K562 (cell line): ENCODE data around the gene PITRM1. TPM values are rescaled to one million over a fixed set of nuclear protein-coding genes. Genes with fewer than 3 reads are reported as not detected.

ENCODE experiments used
- ATAC-seq: fragments of 200-7000 bp; cut with Tn5 transposase; 3 replicates; pipeline ENCODE4 v1.9.1; 2020; ENCODE audit warnings: moderate library complexity
- BruUV-seq: library from RNA; stranded (reverse); fragments of 400-500 nt; replicated peaks from 2 replicates; lab custom pipeline; 2021; lab: Mats Ljungman, UMichigan
- CTCF ChIA-PET: fragments of 300-600 bp; formaldehyde crosslinking; extraction: SDS; loops from one replicate; lab custom pipeline; 2021; ENCODE audit warnings: low intra/inter-chr PET ratio; lab: Yijun Ruan, JAX
- POLR2A ChIA-PET: fragments of 300-600, 350-650 bp; sonication (Branson Sonifier 250); formaldehyde crosslinking; extraction: SDS; loops from one replicate; lab custom pipeline; 2021; ENCODE audit warnings: antibody characterized with exemption, inconsistent platforms; lab: Yijun Ruan, JAX
- DNase-seq, 4 experiments: peaks; one replicate each; pipeline versions ENCODE4 v3.0.0 to v3.0.0-alpha.2; 2011 to 2018; ENCODE audit warnings: low spot score in 3 of 4, mixed read lengths in 3 of 4; ENCODE audit errors: extremely low read depth in 1 of 4
- FAIRE-seq: peaks from 2 replicates; lab custom pipeline; 2011; peaks lifted over from hg19 to GRCh38; lab: Jason Lieb, UNC
- H2AFZ ChIP-seq: 2 replicates; pipeline ENCODE4 v1.6.0; 2011; ENCODE audit warnings: low read depth, low read length, control low read depth, inconsistent platforms
- H3K27ac ChIP-seq: fragments of 200-600 bp; 3 replicates; pipeline ENCODE4 v1.8.0; 2011; ENCODE audit warnings: low read depth, mild to moderate bottlenecking, control low read depth, inconsistent platforms, low read length, moderate library complexity, mixed read lengths; ENCODE audit errors: extremely low read depth
- H3K27me3 ChIP-seq, 2 experiments: fragments of 300-600 bp in 1 of 2; 2 replicates in 1 of 2; 3 replicates in 1 of 2; pipeline versions ENCODE4 v1.6.0 to v1.8.0; 2011; ENCODE audit warnings: inconsistent platforms in 2 of 2, low read length in 2 of 2, mild to moderate bottlenecking in 1 of 2, mixed read lengths in 1 of 2, moderate library complexity in 1 of 2; ENCODE audit not compliant: control insufficient read depth in 2 of 2, insufficient read depth in 2 of 2
- H3K36me3 ChIP-seq: fragments of 300-600 bp; 3 replicates; pipeline ENCODE4 v1.8.0; 2011; ENCODE audit warnings: mild to moderate bottlenecking, low read length, inconsistent platforms; ENCODE audit not compliant: control insufficient read depth, insufficient read depth
- H3K4me1 ChIP-seq, 2 experiments: fragments of 200-600 bp in 1 of 2; replicated peaks in 1 of 2; 2 replicates in 1 of 2; 3 replicates in 1 of 2; pipeline versions ENCODE4 v1.5.1 to v1.8.0; 2011; ENCODE audit warnings: inconsistent platforms in 2 of 2, low read length in 2 of 2, mild to moderate bottlenecking in 1 of 2, mixed read lengths in 1 of 2, moderate library complexity in 1 of 2; ENCODE audit not compliant: control insufficient read depth in 2 of 2, insufficient read depth in 2 of 2
- H3K4me2 ChIP-seq: 2 replicates; pipeline ENCODE4 v1.6.1; 2011; ENCODE audit warnings: low read length, control low read depth, inconsistent platforms, mixed read lengths; ENCODE audit not compliant: insufficient read depth
- H3K4me3 ChIP-seq: fragments of 200-600 bp; sonication (generic), shearing (Covaris generic); 2 replicates; pipeline ENCODE4 v1.5.1; 2016; ENCODE audit warnings: control low read depth, inconsistent platforms
- H3K79me2 ChIP-seq: fragments of 200-600 bp; 3 replicates; pipeline ENCODE4 v1.8.0; 2011; ENCODE audit warnings: low read length, inconsistent platforms; ENCODE audit not compliant: control insufficient read depth, insufficient read depth
- H3K9ac ChIP-seq, 2 experiments: 2 replicates each; pipeline versions ENCODE4 v1.6.0 to v1.6.1; 2011; ENCODE audit warnings: low read depth in 2 of 2, low read length in 2 of 2, control low read depth in 1 of 2, inconsistent platforms in 1 of 2, mild to moderate bottlenecking in 1 of 2, mixed read lengths in 1 of 2; ENCODE audit not compliant: insufficient read depth in 1 of 2
- H3K9me1 ChIP-seq: one replicate; pipeline ENCODE4 v1.6.0; 2011; ENCODE audit warnings: inconsistent platforms, mild to moderate bottlenecking, low read length, moderate library complexity; ENCODE audit not compliant: control insufficient read depth, insufficient read depth
- H3K9me3 ChIP-seq: replicated peaks from 2 replicates; pipeline ENCODE4 v1.5.1; 2011; ENCODE audit warnings: low read depth, low read length, inconsistent platforms; ENCODE audit not compliant: control insufficient read depth, insufficient read depth
- H4K20me1 ChIP-seq: replicated peaks from 2 replicates; pipeline ENCODE4 v1.6.1; 2011; ENCODE audit warnings: low read length, inconsistent platforms, mixed read lengths; ENCODE audit not compliant: control insufficient read depth, insufficient read depth
- KDM4B ChIP-seq, 2 experiments: fragments of 450-650 bp in 1 of 2; sonication (generic) in 1 of 2; IDR thresholded peaks; 2 replicates each; pipeline ENCODE4 v1.6.1; 2016 to 2017; ENCODE audit warnings: borderline replicate concordance in 2 of 2, antibody characterized with exemption in 1 of 2, low read depth in 1 of 2, mild to moderate bottlenecking in 1 of 2
- NFIX ChIP-seq: fragments of 250-450 bp; sonication (Bioruptor Pico); IDR thresholded peaks from 2 replicates; pipeline ENCODE4 v1.4.0; 2020; ENCODE audit warnings: low read depth, mild to moderate bottlenecking, moderate library complexity
- POLR2AphosphoS2 ChIP-seq: IDR thresholded peaks from 2 replicates; pipeline ENCODE4 v1.6.1; 2012; ENCODE audit warnings: low read length, improper control_type of control experiment
- RFX5 ChIP-seq: IDR thresholded peaks from 2 replicates; pipeline ENCODE4 v1.6.1; 2011; ENCODE audit warnings: low read depth, mild to moderate bottlenecking, improper control_type of control experiment, low read length
- TBP ChIP-seq: optimal IDR thresholded peaks from 2 replicates; pipeline ENCODE3; 2011; ENCODE audit warnings: low read depth, low read length, improper control_type of control experiment
- WGBS: fragments of 100-300 bp; shearing (Covaris generic); methylation state at CpG from one replicate; pipeline ENCODE4 v1.1.6; 2016; ENCODE audit warnings: low coverage, mixed read lengths; ENCODE audit not compliant: insufficient coverage; ENCODE audit errors: missing lambda C conversion rate; 5-methylcytosine and 5-hydroxymethylcytosine counted together
- in situ Hi-C: fragments of 300-500 bp; cut with MboI; formaldehyde crosslinking; loops from 4 replicates; pipeline ENCODE4 v1.15.0; 2018; ENCODE audit warnings: inconsistent platforms, mixed read lengths
- intact Hi-C: fragments of 100-400 bp; cut with micrococcal nuclease; formaldehyde crosslinking; loops from 2 replicates; pipeline ENCODE4 v1.14.2; 2022
- polyA plus RNA-seq, 8 experiments: library from polyadenylated mRNA; depleted of rRNA in 4 of 8; stranded (reverse) in 5 of 8; unstranded in 3 of 8; fragments of >200 nt; fragmentation: Nextera tagmentation in 2 of 8; fragmentation: Illumina TruSeq in 1 of 8; extraction: Ambion mirVana in 2 of 8; extraction: Trizol in 1 of 8; gene quantifications; 2 replicates each; pipeline versions ENCODE4 v1.2.1 to v1.2.3, GENCODE V29; 2011 to 2014; ENCODE audit warnings: inconsistent platforms in 1 of 8, missing spikeins in 1 of 8
- total RNA-seq, 7 experiments: library from RNA; depleted of rRNA in 6 of 7; stranded (reverse); fragments of >200 nt in 6 of 7; fragmentation: Illumina TruSeq in 2 of 7; extraction: Trizol in 2 of 7; gene quantifications; 2 replicates each; pipeline versions ENCODE4 v1.2.1 to v1.2.3, GENCODE V29; 2011 to 2021; ENCODE audit warnings: low replicate concordance in 1 of 7
- TF ChIP-seq, protein P1 (sequence below), 3 experiments: fragments of 200-800 bp in 1 of 3; sonication (Bioruptor generic) in 1 of 3; sonication (generic) in 1 of 3; formaldehyde crosslinking in 1 of 3; IDR thresholded peaks; 2 replicates each; pipeline versions ENCODE4 v1.6.1 to v1.8.0; 2016 to 2022; ENCODE audit warnings: mild to moderate bottlenecking in 2 of 3, missing compliant biosample characterization in 2 of 3, missing genetic modification characterization in 2 of 3, missing genetic modification reagents in 1 of 3
- TF ChIP-seq, protein P2 (sequence below): fragments of 250-450 bp; sonication (Bioruptor Pico); IDR thresholded peaks from 2 replicates; pipeline ENCODE4 v1.4.0; 2020; ENCODE audit warnings: borderline replicate concordance
- TF ChIP-seq, protein P3 (sequence below): fragments of 450-650 bp; IDR thresholded peaks from 2 replicates; pipeline ENCODE4 v1.7.1; 2018; ENCODE audit warnings: mild to moderate bottlenecking, low read depth; ENCODE audit not compliant: partially characterized antibody

The PITRM1 gene
- total and polyA plus RNA-seq, 9 of the 15 experiments (the other 6 are each of a cell fraction or from before 2014, with no cell fraction given): 21.1 to 70.4 (median 39.7) TPM

DNA sequence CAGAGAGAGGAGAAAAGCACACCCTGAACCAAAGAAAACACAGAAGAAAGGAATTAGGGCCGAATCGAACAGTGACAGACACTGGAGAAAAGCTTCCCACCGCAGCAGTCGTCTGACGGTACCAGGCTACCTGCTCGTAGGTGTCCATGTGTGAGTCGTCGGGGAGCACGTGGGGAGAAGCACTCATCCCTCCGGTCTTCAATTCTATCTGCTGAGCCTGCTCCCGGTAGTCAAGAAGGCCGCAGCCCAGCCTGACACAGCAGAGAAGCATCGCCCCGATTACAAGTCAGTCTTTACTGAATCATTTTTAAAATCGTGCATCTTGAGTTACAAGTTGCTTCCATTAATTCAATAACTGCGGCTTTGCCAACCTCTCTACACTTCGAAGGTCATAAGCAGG, 24.5 kb downstream of the PITRM1 start:
- BruUV-seq: no TSS peak
- WGBS: 86% methylated on average over 17 of the region's 17 CpGs
- H3K27me3 ChIP-seq: no peaks in the 10 kb centered on the region
- H3K27ac ChIP-seq: no peak overlapping the region
- intact Hi-C loops: no loop called here
- in situ Hi-C loops: no loop called here
- FAIRE-seq (no peak), ATAC-seq (no peak), DNase-seq (no peak)
- H4K20me1 ChIP-seq: no peaks in the 10 kb centered on the region
- no peaks in the 10 kb centered on the region for H3K79me2 ChIP-seq
- H3K9me1 ChIP-seq: no peaks in the 10 kb centered on the region
- no peaks in the 10 kb centered on the region for H3K9me3 ChIP-seq
- H3K4me3 ChIP-seq: no peak overlapping the region
- no peak overlapping the region for H3K4me2 ChIP-seq
- TF ChIP-seq TBP: no peak
- no peak for TF ChIP-seq NFIX
- H2AFZ ChIP-seq: no peak overlapping the region
- CTCF ChIA-PET: no interaction called here
- POLR2A ChIA-PET: interaction anchor here (0.7 to 1.3 kb wide), 2 partner anchors 14 to 63 kb away, joined by 3 read pairs; no protein-coding TSS in a partner anchor
- H3K4me1 ChIP-seq: no peaks in the 10 kb centered on the region
- no peak overlapping the region for H3K9ac ChIP-seq
- H3K36me3 ChIP-seq: peaks cover 81% of the 10 kb centered on the region; the same call in 2 of the 3 replicates

DNA sequence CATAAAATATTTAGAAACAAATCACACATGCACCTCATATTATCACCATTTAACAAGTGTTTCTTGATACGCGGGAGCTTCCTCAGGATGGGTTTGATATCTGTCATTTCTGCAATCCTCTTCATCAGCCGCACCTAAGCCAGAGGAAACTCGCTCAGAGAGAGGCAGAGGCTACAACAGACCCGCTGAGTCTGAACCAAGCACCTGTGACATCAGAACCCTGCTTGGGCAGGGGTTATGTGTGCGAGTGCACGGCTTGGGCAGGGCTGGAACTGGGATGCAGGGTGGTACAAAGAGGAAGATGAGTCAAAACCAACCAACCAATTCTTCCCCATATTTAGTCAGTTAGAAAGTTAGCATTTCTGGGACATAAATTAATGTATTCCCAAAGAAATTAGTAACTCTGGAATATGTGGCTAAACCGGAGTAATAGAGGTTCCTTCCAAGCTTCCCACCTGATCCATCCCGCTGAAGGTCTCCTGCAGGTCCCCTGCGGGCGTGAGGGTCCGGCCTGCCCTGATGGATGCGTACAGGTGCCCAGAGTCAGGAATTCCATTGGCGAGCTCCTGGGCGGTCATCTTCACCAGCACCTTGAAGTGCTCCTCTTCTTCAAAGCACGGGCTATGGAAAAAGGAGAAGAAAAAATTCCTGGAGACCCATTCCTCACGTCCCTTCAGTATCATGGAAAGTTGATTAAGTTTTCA, 25.3 kb downstream of the PITRM1 start:
- 85% methylated on average over 17 of the region's 17 CpGs for WGBS
- Histone ChIP-seq H2AFZ (no peak overlapping the region), H4K20me1 (no peaks in the 10 kb centered on the region), H3K4me1 (no peaks in the 10 kb centered on the region), H3K9ac (no peak overlapping the region), H3K9me3 (no peaks in the 10 kb centered on the region), H3K27me3 (no peaks in the 10 kb centered on the region), H3K4me2 (no peak overlapping the region), H3K27ac (no peak overlapping the region), H3K4me3 (no peak overlapping the region), H3K79me2 (no peaks in the 10 kb centered on the region), H3K36me3 (peaks cover 80% of the 10 kb centered on the region; the same call in 2 of the 3 replicates), H3K9me1 (no peaks in the 10 kb centered on the region)
- no TSS peak for BruUV-seq
- ChIA-PET POLR2A (interaction anchor here (0.5 to 0.6 kb wide), 3 partner anchors 15 to 69 kb away, joined by 3 read pairs; no protein-coding TSS in a partner anchor), CTCF (no interaction called here)
- ATAC-seq (no peak), DNase-seq (no peak), FAIRE-seq (no peak)
- in situ Hi-C loops: no loop called here
- intact Hi-C loops: no loop called here
- no peak for TF ChIP-seq POLR2AphosphoS2
- TF ChIP-seq, protein P1, sequence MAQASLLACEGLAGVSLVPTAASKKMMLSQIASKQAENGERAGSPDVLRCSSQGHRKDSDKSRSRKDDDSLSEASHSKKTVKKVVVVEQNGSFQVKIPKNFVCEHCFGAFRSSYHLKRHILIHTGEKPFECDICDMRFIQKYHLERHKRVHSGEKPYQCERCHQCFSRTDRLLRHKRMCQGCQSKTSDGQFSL (CRISPR knock-in tag; IDR thresholded peaks at IDR 0.05): no peak
- TF ChIP-seq, protein P1 (tag; IDR thresholded peaks at IDR 0.05): no peak
- TF ChIP-seq KDM4B (IDR thresholded peaks at IDR 0.05; ENCODE audit: borderline replicate concordance in 2 of 2, low read depth in 1 of 2): no peak
- TF ChIP-seq, protein P2, sequence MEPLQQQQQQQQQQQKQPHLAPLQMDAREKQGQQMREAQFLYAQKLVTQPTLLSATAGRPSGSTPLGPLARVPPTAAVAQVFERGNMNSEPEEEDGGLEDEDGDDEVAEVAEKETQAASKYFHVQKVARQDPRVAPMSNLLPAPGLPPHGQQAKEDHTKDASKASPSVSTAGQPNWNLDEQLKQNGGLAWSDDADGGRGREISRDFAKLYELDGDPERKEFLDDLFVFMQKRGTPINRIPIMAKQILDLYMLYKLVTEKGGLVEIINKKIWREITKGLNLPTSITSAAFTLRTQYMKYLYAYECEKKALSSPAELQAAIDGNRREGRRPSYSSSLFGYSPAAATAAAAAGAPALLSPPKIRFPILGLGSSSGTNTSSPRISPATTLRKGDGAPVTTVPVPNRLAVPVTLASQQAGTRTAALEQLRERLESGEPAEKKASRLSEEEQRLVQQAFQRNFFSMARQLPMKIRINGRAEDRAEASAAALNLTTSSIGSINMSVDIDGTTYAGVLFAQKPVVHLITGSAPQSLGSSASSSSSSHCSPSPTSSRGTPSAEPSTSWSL (CRISPR knock-in tag): no peak
- TF ChIP-seq, protein P3, sequence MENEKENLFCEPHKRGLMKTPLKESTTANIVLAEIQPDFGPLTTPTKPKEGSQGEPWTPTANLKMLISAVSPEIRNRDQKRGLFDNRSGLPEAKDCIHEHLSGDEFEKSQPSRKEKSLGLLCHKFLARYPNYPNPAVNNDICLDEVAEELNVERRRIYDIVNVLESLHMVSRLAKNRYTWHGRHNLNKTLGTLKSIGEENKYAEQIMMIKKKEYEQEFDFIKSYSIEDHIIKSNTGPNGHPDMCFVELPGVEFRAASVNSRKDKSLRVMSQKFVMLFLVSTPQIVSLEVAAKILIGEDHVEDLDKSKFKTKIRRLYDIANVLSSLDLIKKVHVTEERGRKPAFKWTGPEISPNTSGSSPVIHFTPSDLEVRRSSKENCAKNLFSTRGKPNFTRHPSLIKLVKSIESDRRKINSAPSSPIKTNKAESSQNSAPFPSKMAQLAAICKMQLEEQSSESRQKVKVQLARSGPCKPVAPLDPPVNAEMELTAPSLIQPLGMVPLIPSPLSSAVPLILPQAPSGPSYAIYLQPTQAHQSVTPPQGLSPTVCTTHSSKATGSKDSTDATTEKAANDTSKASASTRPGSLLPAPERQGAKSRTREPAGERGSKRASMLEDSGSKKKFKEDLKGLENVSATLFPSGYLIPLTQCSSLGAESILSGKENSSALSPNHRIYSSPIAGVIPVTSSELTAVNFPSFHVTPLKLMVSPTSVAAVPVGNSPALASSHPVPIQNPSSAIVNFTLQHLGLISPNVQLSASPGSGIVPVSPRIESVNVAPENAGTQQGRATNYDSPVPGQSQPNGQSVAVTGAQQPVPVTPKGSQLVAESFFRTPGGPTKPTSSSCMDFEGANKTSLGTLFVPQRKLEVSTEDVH: no peak
- no peak for TF ChIP-seq RFX5
